Endothelial cell of umbilical vein (primary cell): Measurements from ENCODE around the gene ABLIM2. TPM values are rescaled to one million over a fixed set of nuclear protein-coding genes. Genes with fewer than 3 reads are reported as not detected.

Source experiments
- BruUV-seq: library from RNA; stranded (reverse); fragments of 400-500 nt; replicated peaks from 2 replicates; lab custom pipeline; 2021; lab: Mats Ljungman, UMichigan
- CTCF ChIA-PET: fragments of 300-600, 350-600 bp; sonication (Branson Sonifier 250); formaldehyde crosslinking; loops from one replicate; lab custom pipeline; 2021; ENCODE audit warnings: antibody characterized with exemption, inconsistent platforms; lab: Charles Lee
- POLR2A ChIA-PET: fragments of 300-600, 350-600 bp; sonication (Branson Sonifier 250); formaldehyde crosslinking; loops from one replicate; lab custom pipeline; 2021; ENCODE audit warnings: antibody characterized with exemption, inconsistent platforms; lab: Charles Lee
- DNase-seq: peaks from one replicate; pipeline ENCODE4 v3.0.0-alpha.2; 2011; ENCODE audit warnings: low read depth, low spot score
- FAIRE-seq: peaks from 2 replicates; lab custom pipeline; 2011; peaks lifted over from hg19 to GRCh38; lab: Jason Lieb, UNC
- H2AFZ ChIP-seq: 2 replicates; pipeline ENCODE4 v1.6.0; 2012; ENCODE audit warnings: low read depth, low read length, control low read depth, inconsistent platforms
- H3K27ac ChIP-seq: 2 replicates; pipeline ENCODE4 v1.5.1; 2011; ENCODE audit warnings: low read depth, mild to moderate bottlenecking, control low read depth, low read length, moderate library complexity; ENCODE audit not compliant: insufficient read depth
- H3K27me3 ChIP-seq, 2 experiments: 2 replicates each; pipeline versions ENCODE4 v1.6.0 to v1.6.1; 2011; ENCODE audit warnings: low read length in 2 of 2, mixed read lengths in 1 of 2; ENCODE audit not compliant: control insufficient read depth in 2 of 2, insufficient read depth in 2 of 2
- H3K36me3 ChIP-seq, 2 experiments: 2 replicates in 1 of 2; 3 replicates in 1 of 2; pipeline ENCODE4 v1.5.1; 2011; ENCODE audit warnings: low read length in 2 of 2, mild to moderate bottlenecking in 1 of 2, moderate library complexity in 1 of 2; ENCODE audit not compliant: control insufficient read depth in 2 of 2, insufficient read depth in 2 of 2; ENCODE audit errors: extremely low read depth in 1 of 2
- H3K4me1 ChIP-seq: 3 replicates; pipeline ENCODE4 v1.5.1; 2011; ENCODE audit warnings: mild to moderate bottlenecking, low read length; ENCODE audit not compliant: control insufficient read depth, insufficient read depth; ENCODE audit errors: extremely low read depth
- H3K4me2 ChIP-seq: 2 replicates; pipeline ENCODE4 v1.6.1; 2011; ENCODE audit warnings: low read length, control low read depth, mixed read lengths; ENCODE audit not compliant: insufficient read depth
- H3K4me3 ChIP-seq, 3 experiments: fragments of 200-600 bp in 1 of 3; sonication (generic), shearing (Covaris generic) in 1 of 3; replicated peaks in 1 of 3; 2 replicates each; pipeline ENCODE4 v1.5.1; 2011 to 2016; ENCODE audit warnings: control low read depth in 3 of 3, low read length in 3 of 3, mild to moderate bottlenecking in 2 of 3, inconsistent platforms in 1 of 3, low read depth in 1 of 3, moderate library complexity in 1 of 3; ENCODE audit not compliant: insufficient read depth in 1 of 3
- H3K79me2 ChIP-seq: 2 replicates; pipeline ENCODE4 v1.6.0; 2012; ENCODE audit warnings: low read length, inconsistent platforms; ENCODE audit not compliant: control insufficient read depth, insufficient read depth
- H3K9ac ChIP-seq: replicated peaks from 2 replicates; pipeline ENCODE3; 2011; ENCODE audit warnings: low read length, control low read depth; ENCODE audit not compliant: insufficient read depth; ENCODE audit errors: extremely low read depth
- H3K9me1 ChIP-seq: replicated peaks from 3 replicates; pipeline ENCODE4 v1.6.0; 2011; ENCODE audit warnings: mild to moderate bottlenecking, low read length; ENCODE audit not compliant: control insufficient read depth, insufficient read depth; ENCODE audit errors: extremely low read depth
- H3K9me3 ChIP-seq: replicated peaks from 2 replicates; pipeline ENCODE4 v1.5.1; 2012; ENCODE audit warnings: low read length, inconsistent platforms; ENCODE audit not compliant: control insufficient read depth, insufficient read depth
- H4K20me1 ChIP-seq: replicated peaks from 2 replicates; pipeline ENCODE3; 2011; ENCODE audit warnings: mild to moderate bottlenecking, low read length; ENCODE audit not compliant: control insufficient read depth, insufficient read depth; ENCODE audit errors: extremely low read depth
- EZH2 ChIP-seq: IDR thresholded peaks from 2 replicates; pipeline ENCODE4 v1.6.1; 2012; ENCODE audit warnings: borderline replicate concordance, low read depth, mild to moderate bottlenecking, moderate library complexity, low read length, inconsistent platforms; ENCODE audit not compliant: severe bottlenecking
- FOS ChIP-seq: IDR thresholded peaks from 2 replicates; pipeline ENCODE4 v1.6.1; 2011; ENCODE audit warnings: mild to moderate bottlenecking, low read length, moderate library complexity, borderline replicate concordance; ENCODE audit not compliant: insufficient read depth
- GATA2 ChIP-seq: IDR thresholded peaks from 2 replicates; pipeline ENCODE4 v1.7.0; 2011; ENCODE audit warnings: low read depth, mild to moderate bottlenecking, moderate library complexity, mixed read lengths, low read length; ENCODE audit not compliant: insufficient read length, insufficient read depth
- JUN ChIP-seq: IDR thresholded peaks from 2 replicates; pipeline ENCODE4 v1.6.1; 2011; ENCODE audit warnings: borderline replicate concordance, low read depth; ENCODE audit not compliant: insufficient read length, insufficient read depth
- MYC ChIP-seq: IDR thresholded peaks from one replicate; pipeline ENCODE4 v1.6.1; 2011; ENCODE audit warnings: mild to moderate bottlenecking, low read depth, low read length
- POLR2A ChIP-seq: IDR thresholded peaks from 2 replicates; pipeline ENCODE4 v1.6.1; 2012; ENCODE audit warnings: low read depth, mild to moderate bottlenecking, control low read depth, low read length
- POLR2AphosphoS5 ChIP-seq: IDR thresholded peaks from 2 replicates; pipeline ENCODE4 v1.6.1; 2012; ENCODE audit warnings: low read depth, mild to moderate bottlenecking, control low read depth, low read length, moderate library complexity; ENCODE audit not compliant: insufficient read depth
- dilution Hi-C: fragments of 300-500 bp; cut with MboI; formaldehyde crosslinking; loops from one replicate; pipeline ENCODE4 v1.15.0; 2019; ENCODE audit warnings: low sequenced_read_pairs; ENCODE audit not compliant: extremely low pct_ligation_motif_present
- intact Hi-C: fragments of 100-400 bp; cut with micrococcal nuclease; formaldehyde crosslinking; loops from one replicate; pipeline ENCODE4 v1.10.0; 2022
- polyA plus RNA-seq, 4 experiments: library from polyadenylated mRNA; depleted of rRNA in 3 of 4; stranded (reverse) in 3 of 4; unstranded in 1 of 4; fragments of >200 nt; gene quantifications; 2 replicates each; pipeline versions ENCODE4 v1.2.1 to v1.2.3, GENCODE V29; 2011 to 2012; ENCODE audit warnings: missing spikeins in 1 of 4
- total RNA-seq: library from RNA; stranded (reverse); gene quantifications from 2 replicates; pipeline ENCODE4 v1.2.3, GENCODE V29; 2021
- TF ChIP-seq, protein P1 (sequence below), 2 donors: IDR thresholded peaks; 1 replicate in 1 of 2; 2 replicates in 1 of 2; pipeline ENCODE4 v1.5.1; 2011; ENCODE audit warnings: low read length in 2 of 2, mild to moderate bottlenecking in 2 of 2, moderate library complexity in 2 of 2, control low read depth in 1 of 2, inconsistent platforms in 1 of 2, low read depth in 1 of 2; ENCODE audit not compliant: insufficient read depth in 1 of 2; ENCODE audit errors: extremely low read depth in 1 of 2
- TF ChIP-seq, protein P2 (sequence below): IDR thresholded peaks from 2 replicates; pipeline ENCODE4 v1.6.1; 2011; ENCODE audit not compliant: insufficient read depth, insufficient read length

ABLIM2 gene
- total and polyA plus RNA-seq, 2 donors (not counting 3 experiments of a cell fraction or from before 2014, with no cell fraction given), result 0.28 to 0.66 TPM

DNA sequence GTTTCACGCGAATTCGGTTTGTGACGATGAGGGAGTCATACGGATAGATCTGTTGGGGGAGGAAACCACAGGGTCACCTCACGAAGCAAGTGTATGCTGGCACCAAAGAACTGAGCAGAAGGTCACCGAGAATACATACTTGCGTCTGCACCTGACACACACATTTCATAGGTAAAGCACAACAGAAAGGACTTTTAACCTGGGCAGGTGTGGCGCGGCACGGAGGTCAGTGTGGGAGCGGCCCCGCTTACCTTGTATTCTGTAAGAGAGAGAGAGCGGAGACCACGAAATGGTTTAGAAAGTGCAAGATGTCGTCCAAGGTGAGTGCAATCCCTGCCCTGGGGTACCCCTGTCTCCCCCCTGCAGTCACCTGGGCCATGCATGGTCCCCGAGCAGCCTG is 175.3 kb downstream of the ABLIM2 start:
- H3K9me1 ChIP-seq, result no peaks in the 10 kb centered on the region
- dilution Hi-C loops, result no loop called here
- POLR2A ChIA-PET, result no interaction called here
- TF ChIP-seq MYC (no peak), POLR2A (no peak), EZH2 (no peak), JUN (no peak), FOS (no peak), POLR2AphosphoS5 (no peak), GATA2 (no peak)
- TF ChIP-seq, protein P1, sequence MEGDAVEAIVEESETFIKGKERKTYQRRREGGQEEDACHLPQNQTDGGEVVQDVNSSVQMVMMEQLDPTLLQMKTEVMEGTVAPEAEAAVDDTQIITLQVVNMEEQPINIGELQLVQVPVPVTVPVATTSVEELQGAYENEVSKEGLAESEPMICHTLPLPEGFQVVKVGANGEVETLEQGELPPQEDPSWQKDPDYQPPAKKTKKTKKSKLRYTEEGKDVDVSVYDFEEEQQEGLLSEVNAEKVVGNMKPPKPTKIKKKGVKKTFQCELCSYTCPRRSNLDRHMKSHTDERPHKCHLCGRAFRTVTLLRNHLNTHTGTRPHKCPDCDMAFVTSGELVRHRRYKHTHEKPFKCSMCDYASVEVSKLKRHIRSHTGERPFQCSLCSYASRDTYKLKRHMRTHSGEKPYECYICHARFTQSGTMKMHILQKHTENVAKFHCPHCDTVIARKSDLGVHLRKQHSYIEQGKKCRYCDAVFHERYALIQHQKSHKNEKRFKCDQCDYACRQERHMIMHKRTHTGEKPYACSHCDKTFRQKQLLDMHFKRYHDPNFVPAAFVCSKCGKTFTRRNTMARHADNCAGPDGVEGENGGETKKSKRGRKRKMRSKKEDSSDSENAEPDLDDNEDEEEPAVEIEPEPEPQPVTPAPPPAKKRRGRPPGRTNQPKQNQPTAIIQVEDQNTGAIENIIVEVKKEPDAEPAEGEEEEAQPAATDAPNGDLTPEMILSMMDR (IDR thresholded peaks at IDR 0.05; ENCODE audit: extremely low read depth in 1 of 2, insufficient read depth in 1 of 2, low read depth in 1 of 2, low read length in 2 of 2), result no peak
- TF ChIP-seq, protein P2, sequence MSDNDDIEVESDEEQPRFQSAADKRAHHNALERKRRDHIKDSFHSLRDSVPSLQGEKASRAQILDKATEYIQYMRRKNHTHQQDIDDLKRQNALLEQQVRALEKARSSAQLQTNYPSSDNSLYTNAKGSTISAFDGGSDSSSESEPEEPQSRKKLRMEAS, result no peak
- CTCF ChIA-PET, result interaction anchor here (0.8 to 7.5 kb wide), 3 partner anchors 46 to 179 kb away, joined by 3 to 163 read pairs (median 6); no protein-coding TSS in a partner anchor
- no peak overlapping the region for H2AFZ ChIP-seq
- DNase-seq, result no peak
- no peak overlapping the region for H3K9ac ChIP-seq
- intact Hi-C loops, result no loop called here
- H3K27ac ChIP-seq, result no peak overlapping the region
- H3K4me1 ChIP-seq, result peaks cover 12% of the 10 kb centered on the region
- BruUV-seq, result no TSS peak
- H3K9me3 ChIP-seq, result no peaks in the 10 kb centered on the region
- no peaks in the 10 kb centered on the region for H3K79me2 ChIP-seq
- H4K20me1 ChIP-seq, result no peaks in the 10 kb centered on the region
- H3K36me3 ChIP-seq, result no peaks in the 10 kb centered on the region
- no peak overlapping the region for H3K4me2 ChIP-seq
- no peak overlapping the region for H3K4me3 ChIP-seq
- no peak for FAIRE-seq
- no peaks in the 10 kb centered on the region for H3K27me3 ChIP-seq
